Measurements from ENCODE around the gene OR6S1.

GRCh38 chr14:20601522-20601921 is 40.0 kb downstream of the OR6S1 start:
- TF ChIP-seq CTCF (IDR thresholded peaks at IDR 0.05), result no peak
- no peak for TF ChIP-seq ZBTB43 (CRISPR knock-in tag; IDR thresholded peaks at IDR 0.05)
- TF ChIP-seq FOXP4 (CRISPR knock-in tag; IDR thresholded peaks at IDR 0.05), result no peak
- no peak for TF ChIP-seq ZNF416 (CRISPR knock-in tag; IDR thresholded peaks at IDR 0.05)
- TF ChIP-seq ATF1 (CRISPR knock-in tag; IDR thresholded peaks at IDR 0.05), result no peak
- no peak for TF ChIP-seq MLX (CRISPR knock-in tag; IDR thresholded peaks at IDR 0.05)
- TF ChIP-seq NR2C2 (CRISPR knock-in tag; IDR thresholded peaks at IDR 0.05), result no peak
- TF ChIP-seq GTF2I (CRISPR knock-in tag; conservative IDR thresholded peaks at IDR 0.05), result no peak
- TF ChIP-seq MAX (CRISPR knock-in tag; IDR thresholded peaks at IDR 0.05), result no peak
